Effector CD4-positive, alpha-beta T cell (primary cell): Measurements from ENCODE around the gene SOWAHD.
"Not testable (repeated sequence)": the region's sequence is repeated elsewhere in the genome, so short reads cannot be mapped to it uniquely, and the experiment has no call there.

Experiments
- DNase-seq: peaks from one replicate; pipeline ENCODE4 v3.0.0-alpha.2; 2020
- total RNA-seq: gene quantifications from one replicate; lab custom pipeline; 2026; lab: John Stamatoyannopoulos, UW

Gene SOWAHD, protein sequence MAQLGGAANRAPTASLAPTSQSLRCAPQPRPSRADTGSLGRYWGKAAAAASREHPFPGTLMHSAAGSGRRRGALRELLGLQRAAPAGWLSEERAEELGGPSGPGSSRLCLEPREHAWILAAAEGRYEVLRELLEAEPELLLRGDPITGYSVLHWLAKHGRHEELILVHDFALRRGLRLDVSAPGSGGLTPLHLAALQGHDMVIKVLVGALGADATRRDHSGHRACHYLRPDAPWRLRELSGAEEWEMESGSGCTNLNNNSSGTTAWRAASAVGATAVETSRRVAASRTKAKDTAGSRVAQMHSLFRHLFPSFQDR
- 1.3 reads per million for total RNA-seq

DNA sequence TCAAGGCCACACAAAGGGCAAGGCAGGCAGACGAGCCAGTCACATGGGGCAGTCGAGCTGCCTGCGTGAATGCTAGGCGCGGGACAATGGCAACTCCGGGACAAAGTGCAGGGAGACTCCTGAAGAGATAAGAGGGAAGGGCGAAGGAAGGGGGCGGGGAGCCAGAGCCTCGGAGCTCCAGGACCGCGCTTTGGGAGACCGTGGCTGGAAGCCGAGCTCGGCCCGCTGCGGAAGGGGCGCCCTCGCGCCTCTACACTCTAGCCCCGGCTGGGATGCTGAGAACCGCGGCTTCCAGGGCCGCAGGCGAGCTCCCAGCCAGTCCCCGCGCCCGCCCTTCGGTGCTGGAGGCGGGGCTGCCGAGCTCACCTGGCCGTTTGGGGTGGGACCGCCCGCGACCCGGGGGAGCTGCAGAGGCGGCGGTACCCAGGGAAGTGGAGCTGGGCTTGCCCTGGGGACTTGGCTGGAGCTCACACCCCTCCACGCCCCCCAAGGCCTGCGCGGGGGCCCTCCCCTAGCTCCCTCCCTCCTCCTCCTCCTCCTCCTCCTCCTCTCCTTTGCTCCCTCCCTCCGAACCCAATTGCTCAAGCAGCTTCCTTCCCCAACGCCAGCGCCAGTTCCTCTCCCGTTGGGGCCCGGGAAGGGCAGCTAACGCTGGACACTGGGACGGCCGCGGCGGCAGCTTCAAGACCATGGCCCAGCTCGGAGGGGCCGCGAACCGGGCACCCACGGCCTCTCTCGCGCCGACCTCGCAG, at the start of gene SOWAHD:
Gene SOWAHD, plus strand, starts transcription at position 610 of the 752 bp plus-strand sequence. Its CDS starts 80 bp downstream, at position 690.
- DNase-seq = peak; percentile 18

DNA sequence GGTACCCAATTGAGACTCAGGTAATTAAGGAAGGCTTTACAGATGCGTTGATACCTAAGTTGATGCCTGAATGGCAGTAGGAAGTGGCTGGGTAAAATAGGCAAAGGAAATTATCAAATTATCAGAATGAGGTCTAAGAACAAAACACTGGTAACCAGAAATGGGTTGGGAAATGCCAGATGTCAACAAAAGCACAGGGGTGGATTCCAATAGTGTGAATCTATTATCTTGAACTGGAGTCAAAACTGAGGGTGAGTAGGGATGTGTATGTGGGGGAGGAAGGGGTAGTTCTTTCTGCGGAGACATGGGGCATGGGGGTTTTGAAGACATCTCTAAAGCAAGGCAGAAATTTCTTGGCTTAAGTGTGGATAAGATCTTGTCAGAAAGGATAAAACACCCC, 49.5 kb upstream of the SOWAHD start:
- DNase-seq = no peak

DNA sequence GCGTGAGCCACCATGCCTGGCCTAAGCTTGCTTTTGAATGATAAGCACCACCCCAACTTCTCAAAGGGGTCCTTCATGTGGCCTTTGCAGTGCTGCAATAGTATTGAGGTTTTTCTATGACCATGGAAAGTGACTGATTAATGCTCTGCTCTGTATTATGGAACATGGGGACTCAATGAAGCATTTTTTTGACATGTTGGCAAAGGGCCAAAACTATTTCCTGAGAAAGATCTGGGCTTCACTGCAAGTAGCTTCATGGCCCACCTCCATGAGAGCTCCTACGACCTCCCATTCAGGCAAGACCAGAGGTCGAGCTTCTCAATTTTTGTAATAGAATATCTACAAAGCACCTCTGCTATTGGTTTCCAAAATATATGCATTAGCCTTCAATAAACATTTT, 48.8 kb upstream of the SOWAHD start:
- no peak for DNase-seq

DNA sequence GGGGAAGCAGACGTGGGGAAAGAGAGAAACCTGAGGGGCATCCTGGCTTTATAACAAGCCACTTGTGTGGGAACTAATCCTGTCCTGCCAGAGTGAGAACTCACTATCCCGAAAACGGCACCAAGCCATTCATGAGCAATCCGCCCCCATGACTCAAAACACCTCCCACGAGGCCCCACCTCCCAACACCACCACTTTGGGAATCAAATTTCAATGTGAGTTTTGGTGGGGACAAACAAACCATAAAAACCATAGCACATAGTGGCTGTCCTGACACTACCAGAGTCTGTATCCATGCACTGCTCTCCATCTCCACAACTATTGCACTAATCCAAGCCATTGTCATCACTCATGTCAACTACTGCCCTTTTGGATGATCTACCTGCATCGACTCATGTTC, 36.9 kb upstream of the SOWAHD start:
- DNase-seq = no peak

DNA sequence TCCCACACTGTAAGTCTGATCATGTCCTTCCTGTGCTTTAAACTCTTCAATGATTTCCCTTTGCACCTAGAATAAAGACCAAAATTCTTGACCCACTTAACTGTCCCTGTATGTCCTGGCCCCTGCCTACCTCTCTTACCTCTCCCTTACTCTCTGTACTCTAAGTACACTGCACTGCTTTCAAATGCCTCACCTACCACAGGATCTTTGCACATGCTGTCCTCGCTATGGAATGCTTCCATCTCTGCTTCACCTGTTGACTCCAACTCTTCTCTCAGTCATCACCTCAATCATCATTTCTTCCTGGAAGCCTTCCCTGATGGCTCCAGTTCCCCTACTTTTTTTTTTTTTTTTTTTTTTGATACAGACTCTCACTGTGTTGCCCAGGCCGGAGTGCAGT, 36.5 kb upstream of the SOWAHD start:
- no peak for DNase-seq

DNA sequence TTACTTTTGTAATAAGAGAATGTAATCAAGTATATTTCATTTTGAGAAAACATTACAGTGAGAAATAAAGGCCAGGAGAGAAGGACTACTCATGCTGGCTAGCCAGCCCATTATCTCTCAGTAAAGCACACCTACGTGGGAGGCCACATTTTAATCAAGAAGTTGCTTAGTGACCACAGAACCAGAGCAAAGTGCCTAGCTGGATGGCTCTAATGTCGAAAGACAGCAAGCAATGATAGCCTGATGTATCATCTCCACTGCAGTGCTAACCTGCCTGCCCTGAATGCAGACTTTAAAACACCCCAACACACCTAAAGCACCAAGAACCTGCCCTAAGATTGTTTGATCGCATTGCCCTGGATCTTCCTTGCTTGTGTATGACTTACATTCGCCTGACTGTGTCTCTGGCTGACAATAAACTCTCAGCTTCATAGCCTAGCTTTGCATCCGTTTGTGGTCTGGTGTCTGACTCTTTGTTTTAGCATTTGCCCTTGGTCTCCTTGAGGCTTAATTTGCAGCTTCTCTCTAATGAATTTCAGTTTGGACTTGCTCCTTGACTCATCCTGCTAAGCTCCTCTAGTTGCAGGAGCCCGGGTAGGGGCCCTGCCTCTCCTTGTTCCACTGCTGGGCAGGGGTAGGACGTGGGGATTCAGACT, 31.4 kb upstream of the SOWAHD start:
- peak; percentile 5 for DNase-seq

DNA sequence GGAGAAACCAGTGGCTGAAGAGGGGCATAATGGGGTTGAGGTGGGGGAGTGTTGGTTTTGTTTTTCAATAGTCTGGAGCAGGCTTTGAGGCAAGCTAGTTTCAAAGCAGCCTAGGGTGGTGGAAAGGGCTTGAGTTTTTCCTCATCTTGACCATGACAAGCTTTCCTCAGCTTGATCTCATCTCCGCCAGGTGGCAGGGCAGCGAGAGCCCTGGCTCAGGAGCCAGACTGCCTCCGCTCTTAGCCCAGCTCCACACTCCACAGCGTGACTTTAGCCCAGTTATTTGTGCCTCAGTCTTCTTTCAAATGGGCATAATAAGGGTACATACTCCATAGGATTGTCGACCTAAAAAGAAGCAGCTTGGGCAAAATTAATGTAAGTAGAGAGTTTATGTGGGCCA, 29.9 kb upstream of the SOWAHD start:
- DNase-seq = no peak

DNA sequence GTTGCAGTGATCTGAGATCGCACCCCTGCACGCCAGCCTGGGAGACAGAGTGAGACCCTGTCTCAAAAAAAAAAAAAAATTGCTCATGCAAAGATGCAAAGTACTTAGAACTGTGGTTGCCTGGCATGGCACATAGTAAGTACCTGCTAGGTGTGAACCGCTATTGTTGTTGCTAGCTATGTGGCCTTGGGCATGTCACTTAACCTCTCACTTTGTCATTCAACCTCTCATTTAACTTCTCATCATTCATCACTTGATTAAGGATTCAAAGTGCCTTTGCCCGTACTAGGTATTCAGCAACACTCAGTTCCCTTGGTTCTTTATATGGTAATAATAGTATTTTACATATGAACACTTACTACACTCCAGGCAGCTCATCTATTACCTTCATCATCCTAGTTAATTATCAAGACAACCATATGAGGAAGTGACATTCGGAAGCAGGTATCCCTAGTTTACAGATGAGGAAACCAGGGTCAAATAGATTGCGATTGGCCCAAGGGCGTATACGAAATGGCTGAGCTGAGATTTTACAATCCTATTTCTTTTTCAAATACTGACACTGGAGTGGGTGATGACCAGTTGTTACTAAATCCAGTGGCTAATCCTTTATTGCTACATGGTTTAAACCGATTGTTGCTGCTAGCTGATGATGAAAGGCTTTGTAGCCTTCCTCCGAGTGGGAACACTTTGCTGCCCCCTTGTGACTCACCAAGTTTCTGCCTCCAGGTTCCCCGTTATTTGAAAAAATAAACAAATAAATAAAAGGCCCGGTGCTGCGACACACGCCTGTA, 28.8 kb upstream of the SOWAHD start:
- DNase-seq = peak; percentile 64

DNA sequence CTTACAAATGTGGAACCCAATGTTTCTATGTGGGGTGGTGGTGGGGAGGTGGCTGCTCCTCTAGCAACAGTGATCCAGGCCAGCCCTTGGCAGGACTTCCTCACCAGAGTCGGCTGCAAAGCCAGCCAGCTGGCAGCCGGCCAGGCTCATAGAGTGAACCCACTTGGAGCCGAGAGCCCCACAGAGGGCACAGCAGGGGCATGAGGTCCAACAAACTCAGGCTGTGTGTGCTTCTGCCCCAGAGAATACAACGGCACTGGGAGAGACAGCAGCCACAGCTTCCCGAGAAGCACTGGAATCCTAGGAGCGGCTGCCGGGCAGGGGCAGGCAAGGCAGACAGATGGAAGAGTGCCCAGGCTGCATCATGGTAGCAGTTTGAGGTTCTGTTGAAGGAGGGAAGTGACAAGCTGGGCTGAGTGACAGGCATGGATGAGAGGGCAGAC, 23.5 kb upstream of the SOWAHD start:
- DNase-seq = no peak

DNA sequence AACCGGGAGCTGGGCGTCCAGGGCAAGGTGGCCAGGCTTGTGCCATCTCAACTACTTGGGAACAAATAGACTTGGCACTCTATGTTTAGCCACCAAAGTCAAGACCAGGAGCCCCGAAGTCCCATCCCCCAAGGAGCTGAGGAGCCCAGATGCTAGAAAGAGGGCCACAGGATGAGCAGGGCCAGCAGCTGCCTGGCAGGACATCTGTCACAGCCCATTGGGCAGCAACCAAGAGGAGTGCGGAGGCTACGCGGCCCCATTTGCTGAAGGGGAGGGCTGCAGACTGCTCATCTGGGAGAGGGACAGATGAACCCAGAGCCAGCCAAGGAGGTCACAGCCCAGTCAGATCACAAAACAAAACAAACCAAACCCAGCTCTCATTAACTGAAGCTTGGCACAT, 22.9 kb upstream of the SOWAHD start:
- DNase-seq = no peak

DNA sequence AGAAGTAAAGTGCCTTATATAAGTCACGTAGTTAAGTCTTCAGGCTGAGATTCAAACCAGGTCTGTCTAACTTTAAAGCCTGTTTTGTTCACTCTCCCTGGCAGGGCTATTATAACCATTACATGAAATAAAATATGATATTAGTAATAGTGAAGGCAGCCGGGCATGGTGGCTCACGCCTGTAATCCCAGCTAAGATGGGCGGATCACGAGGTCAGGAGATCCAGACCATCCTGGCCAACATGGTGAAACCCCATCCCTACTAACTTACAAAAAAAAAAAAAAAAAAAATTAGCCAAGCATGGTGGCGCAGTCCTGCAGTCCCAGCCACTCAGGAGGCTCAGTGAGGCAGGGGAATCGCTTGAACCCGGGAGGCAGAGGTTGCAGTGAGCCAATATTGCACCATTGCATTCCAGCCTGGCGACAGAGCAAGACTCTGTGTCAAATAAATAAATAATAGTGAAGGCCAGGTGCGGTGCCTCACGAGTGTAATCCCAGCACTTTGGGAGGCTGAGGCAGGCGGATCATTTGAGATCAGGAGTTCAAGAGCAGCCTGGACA, 22.1 kb upstream of the SOWAHD start:
- DNase-seq = no peak

DNA sequence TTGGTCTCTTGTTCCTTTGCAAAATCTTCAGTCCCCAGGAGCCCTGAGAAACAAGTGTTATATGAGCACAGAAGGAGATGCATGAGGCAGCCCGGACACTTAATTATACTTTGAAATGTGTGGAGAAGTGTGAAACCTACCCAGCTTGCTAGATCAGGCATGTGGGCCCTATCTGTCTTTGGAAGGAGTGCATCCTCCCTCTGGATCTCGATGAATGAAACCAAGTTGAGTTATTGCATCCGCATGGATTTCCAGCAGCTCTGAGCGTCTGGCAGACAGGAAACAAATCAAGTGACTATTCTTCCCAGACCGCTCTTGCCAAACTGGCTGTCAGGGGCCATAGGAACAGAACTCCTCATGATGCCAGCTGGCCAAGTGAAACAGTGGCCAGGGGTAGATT, 19.6 kb upstream of the SOWAHD start:
- DNase-seq = no peak

DNA sequence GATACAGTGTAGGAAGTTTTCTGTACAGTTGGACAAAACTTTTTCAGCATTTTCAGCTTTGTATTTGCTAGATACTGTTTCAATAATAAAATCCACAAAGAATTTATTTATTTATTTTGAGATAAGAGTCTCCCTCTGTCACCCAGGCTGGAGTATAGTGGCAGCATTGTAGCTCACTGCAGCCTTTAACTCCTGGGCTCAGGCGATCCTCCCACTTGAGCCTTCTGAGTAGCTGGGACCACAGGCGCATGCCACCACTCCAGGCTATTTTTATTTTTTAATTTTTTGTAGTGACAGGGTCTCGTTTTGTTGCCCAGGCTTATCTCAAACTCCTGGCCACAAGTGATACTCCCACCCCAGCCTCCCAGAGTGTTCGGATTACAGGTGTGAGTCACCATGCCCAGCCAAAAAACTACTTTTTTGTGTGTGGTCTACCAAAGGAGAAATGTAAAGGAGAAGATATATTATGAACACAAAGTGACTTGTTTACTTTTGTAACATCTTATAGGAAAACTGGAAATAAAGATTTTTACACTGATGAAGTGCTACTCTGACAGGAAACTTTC, 13.0 kb upstream of the SOWAHD start:
- DNase-seq = no peak

DNA sequence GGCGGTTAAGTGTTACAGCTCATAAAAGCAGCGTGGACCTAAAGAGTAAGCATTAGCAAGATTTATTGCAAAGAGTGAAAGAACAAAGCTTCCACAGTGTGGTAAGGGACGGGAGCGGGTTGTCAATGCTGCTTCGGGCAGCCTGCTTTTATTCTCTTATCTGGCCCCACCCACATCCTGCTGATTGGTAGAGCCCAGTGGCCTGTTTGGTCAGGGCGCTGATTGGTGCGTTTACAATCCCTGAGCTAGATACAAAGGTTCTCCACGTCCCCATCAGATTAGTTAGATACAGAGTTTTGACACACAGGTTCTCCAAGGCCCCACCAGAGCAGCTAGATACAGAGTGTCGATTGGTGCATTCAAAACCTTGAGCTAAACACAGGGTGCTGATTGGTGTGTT, 8.3 kb upstream of the SOWAHD start:
- DNase-seq = not testable (repeated sequence)

DNA sequence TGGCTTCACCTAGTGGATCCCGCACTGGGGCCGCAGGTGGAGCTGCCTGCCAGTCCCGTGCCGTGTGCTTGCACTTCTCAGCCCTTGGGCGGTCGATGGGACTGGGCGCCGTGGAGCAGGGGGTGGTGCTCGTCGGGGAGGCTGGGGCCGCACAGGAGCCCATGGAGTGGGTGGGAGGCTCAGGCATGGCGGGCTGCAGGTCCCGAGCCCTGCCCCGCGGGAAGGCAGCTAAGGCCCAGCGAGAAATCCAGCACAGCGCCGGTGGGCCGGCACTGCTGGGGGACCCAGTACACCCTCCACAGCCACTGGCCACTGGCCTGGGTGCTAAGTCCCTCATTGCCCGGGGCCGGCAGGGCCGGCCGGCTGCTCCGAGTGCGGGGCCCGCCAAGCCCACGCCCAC, 7.6 kb upstream of the SOWAHD start:
- not testable (repeated sequence) for DNase-seq

DNA sequence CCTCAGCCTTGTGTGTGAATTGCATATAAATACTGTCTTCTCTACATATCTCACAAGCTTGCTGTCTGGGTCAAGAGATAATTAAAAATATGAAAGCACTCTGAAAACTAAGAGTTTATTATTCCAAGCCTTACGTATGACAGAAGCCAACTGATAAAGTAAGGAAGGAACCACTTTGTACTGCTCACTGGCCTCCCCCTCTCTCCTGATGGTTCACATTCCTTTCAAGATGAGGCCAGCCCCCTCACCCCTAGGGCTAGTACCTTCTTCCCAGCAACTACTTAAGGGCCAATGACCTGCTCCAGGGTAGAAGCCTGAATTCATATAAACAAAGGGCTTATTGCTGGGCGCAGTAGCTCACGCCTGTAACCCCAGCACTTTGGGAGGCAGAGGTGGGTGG, 5.4 kb upstream of the SOWAHD start:
- DNase-seq = no peak

DNA sequence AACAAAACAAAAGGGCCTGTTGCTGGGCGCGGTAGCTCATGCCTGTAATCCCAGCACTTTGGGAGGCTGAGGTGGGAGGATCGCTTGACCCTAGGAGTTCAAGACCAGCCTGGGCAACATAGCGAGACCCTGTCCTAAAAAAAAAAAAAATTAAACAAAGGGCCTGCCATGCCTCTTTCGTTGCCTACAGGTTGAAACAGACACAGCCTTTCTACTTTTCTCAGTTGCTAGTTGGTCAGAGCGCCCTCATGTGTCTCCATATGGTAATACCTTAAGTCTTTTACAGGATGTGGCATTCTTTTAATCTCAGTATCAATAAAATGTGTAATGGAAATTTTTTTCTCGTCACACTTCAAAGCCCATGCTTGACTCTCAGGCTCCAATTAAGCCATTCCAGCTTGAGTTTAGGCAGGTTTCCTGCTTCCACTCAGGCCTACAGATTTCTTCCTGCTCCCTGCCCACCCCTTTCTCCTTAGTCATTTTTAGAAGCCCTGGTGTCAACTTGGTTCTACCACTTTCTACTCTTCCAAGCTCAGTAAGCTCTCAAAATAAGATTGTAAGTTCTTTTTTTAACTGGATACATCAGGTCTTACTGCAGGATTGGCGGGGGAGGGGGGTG, 4.6 kb upstream of the SOWAHD start:
- DNase-seq = peak; percentile 53

DNA sequence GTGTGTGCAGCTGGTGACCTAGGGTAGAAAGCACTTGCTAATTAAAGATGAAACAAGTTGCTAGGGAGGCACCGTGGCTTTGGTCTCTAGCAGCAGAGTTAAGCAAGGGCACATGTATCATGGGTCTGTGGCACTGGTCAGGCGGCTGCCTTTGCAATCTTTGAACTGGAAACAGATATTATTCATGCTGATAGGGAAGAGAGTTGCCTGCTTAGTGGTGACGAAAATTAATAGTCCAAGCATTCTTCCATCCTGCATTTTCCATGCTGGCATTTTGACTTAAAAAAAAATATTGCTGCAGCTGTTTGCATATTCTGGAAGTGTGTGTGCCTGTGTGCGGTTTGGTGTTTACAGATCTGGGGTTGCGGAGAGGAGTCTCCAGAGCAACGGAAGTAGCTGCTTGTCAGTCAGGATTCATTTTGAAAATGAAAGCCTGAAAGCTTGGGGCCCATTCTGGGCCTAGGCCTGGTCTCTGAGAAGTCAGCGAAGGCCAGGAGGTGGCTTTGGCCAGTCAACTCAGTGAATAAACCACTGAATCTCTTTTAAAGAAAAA, 2.3 kb upstream of the SOWAHD start:
- peak; percentile 22 for DNase-seq

DNA sequence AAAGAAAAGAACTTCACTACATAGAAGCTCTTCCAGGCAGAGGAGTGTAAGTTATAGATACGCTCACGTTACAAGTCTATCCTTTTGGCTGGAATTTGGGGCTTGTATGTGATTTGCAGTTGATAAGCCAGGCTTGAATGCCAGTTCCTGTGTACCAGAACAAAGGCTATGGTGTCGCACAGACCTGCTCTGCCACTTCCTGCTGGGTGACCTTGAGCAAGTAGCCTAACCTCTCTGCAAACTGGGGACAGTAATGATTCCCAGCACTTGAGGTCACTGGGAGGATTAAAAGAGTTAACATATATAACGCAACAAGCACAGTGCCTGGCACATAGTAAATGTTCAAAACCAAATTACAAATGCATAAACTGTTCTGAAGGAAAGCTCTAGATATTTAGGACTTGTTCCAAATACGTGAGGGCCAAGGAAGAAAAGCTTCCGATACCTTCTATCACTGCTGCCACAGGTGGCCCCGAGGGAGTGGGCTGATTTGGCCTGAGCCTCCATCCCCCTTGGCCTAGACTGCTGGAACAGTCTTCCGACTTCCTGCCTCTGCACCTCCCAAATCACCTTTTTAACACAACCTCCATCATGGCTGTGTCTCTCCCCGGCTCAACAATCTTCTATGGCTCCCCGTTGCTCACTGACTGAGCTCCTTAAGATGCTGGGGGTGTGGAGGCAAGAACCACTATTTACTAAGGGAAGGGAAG, 1.3 kb upstream of the SOWAHD start:
- no peak for DNase-seq

DNA sequence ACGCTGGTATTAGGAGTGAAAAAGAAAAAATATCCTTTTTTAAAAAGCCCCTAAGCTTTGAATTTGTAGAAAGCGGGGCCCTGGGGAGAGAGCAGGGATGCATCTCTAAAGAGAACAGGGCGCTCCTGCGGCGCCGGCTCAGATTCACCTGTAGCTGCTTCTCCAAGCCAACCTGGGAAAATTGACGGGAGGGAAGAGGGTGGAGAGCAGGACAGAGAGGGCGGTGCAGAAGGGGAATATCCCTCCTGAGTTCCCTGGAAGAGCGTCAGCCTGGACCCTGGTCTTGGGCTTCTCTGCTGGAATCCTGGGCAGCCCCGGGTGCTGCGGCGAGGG, 776 bp upstream of the SOWAHD start:
- DNase-seq = no peak

DNA sequence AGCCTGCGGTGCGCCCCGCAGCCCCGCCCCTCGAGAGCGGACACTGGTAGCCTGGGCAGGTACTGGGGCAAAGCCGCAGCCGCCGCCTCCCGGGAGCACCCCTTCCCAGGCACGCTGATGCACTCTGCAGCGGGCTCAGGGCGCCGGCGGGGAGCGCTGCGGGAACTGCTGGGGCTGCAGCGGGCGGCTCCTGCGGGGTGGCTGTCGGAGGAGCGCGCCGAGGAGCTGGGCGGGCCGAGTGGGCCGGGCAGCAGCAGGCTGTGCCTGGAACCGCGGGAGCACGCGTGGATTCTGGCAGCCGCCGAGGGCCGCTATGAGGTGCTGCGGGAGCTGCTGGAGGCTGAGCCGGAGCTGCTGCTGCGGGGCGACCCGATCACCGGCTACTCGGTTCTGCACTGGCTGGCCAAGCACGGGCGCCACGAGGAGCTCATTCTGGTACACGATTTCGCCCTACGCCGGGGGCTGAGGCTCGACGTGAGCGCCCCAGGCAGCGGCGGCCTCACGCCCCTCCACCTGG, 401 bp downstream of the SOWAHD start:
- DNase-seq = peak; percentile 15
